HCT116 (cell line): ENCODE results near the gene CCDC183. TPM values are rescaled to one million over a fixed set of nuclear protein-coding genes. Genes with fewer than 3 reads are reported as not detected.
"Not testable (repeated sequence)": the region's sequence is repeated elsewhere in the genome, so short reads cannot be mapped to it uniquely, and the experiment has no call there.

Experiments used
- ATAC-seq: fragments of 200-7000 bp; cut with Tn5 transposase; 2 replicates; pipeline ENCODE4 v1.9.1; 2020; ENCODE audit warnings: mild to moderate bottlenecking, moderate library complexity
- BruUV-seq: library from RNA; stranded (reverse); fragments of 400-500 nt; replicated peaks from 2 replicates; lab custom pipeline; 2021; lab: Mats Ljungman, UMichigan
- CTCF ChIA-PET: fragments of 300-600 bp; sonication (Branson Sonifier 250); formaldehyde crosslinking; loops from one replicate; lab custom pipeline; 2021; ENCODE audit warnings: antibody characterized with exemption; lab: Charles Lee
- POLR2A ChIA-PET: fragments of 300-600, 350-600 bp; sonication (Branson Sonifier 250); formaldehyde crosslinking; loops from one replicate; lab custom pipeline; 2021; ENCODE audit warnings: antibody characterized with exemption; lab: Charles Lee
- RAD21 ChIA-PET, 2 experiments: fragments of 300-600 bp; sonication (Branson Sonifier 250); formaldehyde crosslinking; loops; one replicate each; lab custom pipeline; 2023; ENCODE audit warnings: low total read pairs in 2 of 2; ENCODE audit not compliant: uncharacterized antibody in 2 of 2, unreplicated experiment in 2 of 2, low non-redundant PET in 1 of 2; lab: Charles Lee
- DNase-seq: peaks from one replicate; pipeline ENCODE4 v3.0.0-alpha.2; 2010; ENCODE audit warnings: low read depth, low spot score
- H2AFZ ChIP-seq: fragments of 200-600 bp; shearing (Covaris generic), sonication (generic); 2 replicates; pipeline ENCODE4 v1.6.1; 2017; ENCODE audit warnings: low read depth, mixed run types, mixed read lengths, antibody characterized with exemption, low read length; ENCODE audit not compliant: poor library complexity, severe bottlenecking
- H3K27ac ChIP-seq: 2 replicates; pipeline ENCODE4 v1.5.1; 2012; ENCODE audit warnings: low read depth, low read length
- H3K27me3 ChIP-seq: fragments of 200-600 bp; sonication (generic); 2 replicates; pipeline ENCODE4 v1.6.1; 2016; ENCODE audit warnings: mixed run types, low read length, mixed read lengths; ENCODE audit not compliant: insufficient read depth
- H3K36me3 ChIP-seq, 2 experiments: fragments of 200-500 bp in 1 of 2; fragments of 200-600 bp in 1 of 2; sonication (Bioruptor generic) in 1 of 2; sonication (generic) in 1 of 2; 2 replicates each; pipeline versions ENCODE4 v1.5.1 to v1.6.1; 2014 to 2016; ENCODE audit warnings: low read length in 2 of 2, inconsistent platforms in 1 of 2, mixed read lengths in 1 of 2, mixed run types in 1 of 2; ENCODE audit not compliant: insufficient read depth in 2 of 2, control insufficient read depth in 1 of 2
- H3K4me1 ChIP-seq, 2 experiments: fragments of 200-600 bp in 1 of 2; sonication (generic) in 1 of 2; 2 replicates each; pipeline versions ENCODE4 v1.5.1 to v1.6.1; 2012 to 2017; ENCODE audit warnings: low read length in 2 of 2, inconsistent platforms in 1 of 2, mild to moderate bottlenecking in 1 of 2, mixed read lengths in 1 of 2, mixed run types in 1 of 2, moderate library complexity in 1 of 2; ENCODE audit not compliant: insufficient read depth in 2 of 2, control insufficient read depth in 1 of 2
- H3K4me2 ChIP-seq: fragments of 200-600 bp; sonication (generic); 2 replicates; pipeline ENCODE4 v1.6.1; 2017; ENCODE audit warnings: mixed run types, low read length, mixed read lengths
- H3K4me3 ChIP-seq, 2 experiments: fragments of 200-600 bp in 1 of 2; sonication (generic) in 1 of 2; replicated peaks in 1 of 2; 2 replicates each; pipeline ENCODE4 v1.5.1; 2011 to 2016; ENCODE audit warnings: low read length in 2 of 2, control low read depth in 1 of 2, low read depth in 1 of 2, mild to moderate bottlenecking in 1 of 2, mixed read lengths in 1 of 2, mixed run types in 1 of 2
- H3K79me2 ChIP-seq: fragments of 200-600 bp; sonication (generic); 2 replicates; pipeline ENCODE4 v1.6.1; 2017; ENCODE audit warnings: mild to moderate bottlenecking, mixed run types, low read length, moderate library complexity, mixed read lengths; ENCODE audit not compliant: insufficient read depth
- H3K9ac ChIP-seq: fragments of 200-600 bp; sonication (generic); 2 replicates; pipeline ENCODE4 v1.6.1; 2016; ENCODE audit warnings: low read length, mixed read lengths
- H3K9me2 ChIP-seq: fragments of 200-600 bp; sonication (generic), shearing (Covaris generic); 2 replicates; pipeline ENCODE4 v1.6.1; 2017; ENCODE audit warnings: mixed run types, mild to moderate bottlenecking, moderate library complexity; ENCODE audit not compliant: insufficient read depth
- H3K9me3 ChIP-seq, 2 experiments: fragments of 200-500 bp in 1 of 2; fragments of 200-600 bp in 1 of 2; sonication (Bioruptor generic) in 1 of 2; sonication (generic) in 1 of 2; 2 replicates each; pipeline ENCODE4 v1.6.1; 2014 to 2017; ENCODE audit warnings: low read length in 2 of 2, mixed read lengths in 2 of 2, inconsistent platforms in 1 of 2, low read depth in 1 of 2, mild to moderate bottlenecking in 1 of 2, mixed run types in 1 of 2, moderate library complexity in 1 of 2; ENCODE audit not compliant: control insufficient read depth in 1 of 2, insufficient read depth in 1 of 2
- H4K20me1 ChIP-seq: fragments of 200-600 bp; sonication (generic), shearing (Covaris generic); 2 replicates; pipeline ENCODE4 v1.6.1; 2017; ENCODE audit warnings: mixed run types, mild to moderate bottlenecking, moderate library complexity; ENCODE audit not compliant: insufficient read depth
- CBX3 ChIP-seq: IDR thresholded peaks from 2 replicates; pipeline ENCODE4 v1.6.1; 2012; ENCODE audit warnings: low read depth
- ELF1 ChIP-seq: IDR thresholded peaks from 2 replicates; pipeline ENCODE4 v1.6.1; 2012; ENCODE audit warnings: low read depth, borderline replicate concordance
- POLR2A ChIP-seq: IDR thresholded peaks from 2 replicates; pipeline ENCODE4 v1.7.0; 2011; ENCODE audit warnings: borderline replicate concordance; ENCODE audit not compliant: insufficient read depth, insufficient read length; ENCODE audit errors: extremely low read depth
- POLR2AphosphoS5 ChIP-seq: IDR thresholded peaks from 2 replicates; pipeline ENCODE4 v1.6.1; 2011; ENCODE audit warnings: mild to moderate bottlenecking, low read depth, low read length, moderate library complexity
- intact Hi-C: fragments of 100-400 bp; cut with micrococcal nuclease; formaldehyde crosslinking; loops from 2 replicates; pipeline ENCODE4 v1.10.0; 2022
- total RNA-seq: library from RNA; stranded (reverse); gene quantifications from one replicate; pipeline ENCODE4 v1.2.1, GENCODE V29; 2021; ENCODE audit not compliant: unreplicated experiment
- TF ChIP-seq, protein P1 (sequence below): IDR thresholded peaks from 2 replicates; pipeline ENCODE4 v1.6.1; 2012

CCDC183 gene
- total RNA-seq, 1 experiment from 2014 or later = 2.8 TPM

DNA sequence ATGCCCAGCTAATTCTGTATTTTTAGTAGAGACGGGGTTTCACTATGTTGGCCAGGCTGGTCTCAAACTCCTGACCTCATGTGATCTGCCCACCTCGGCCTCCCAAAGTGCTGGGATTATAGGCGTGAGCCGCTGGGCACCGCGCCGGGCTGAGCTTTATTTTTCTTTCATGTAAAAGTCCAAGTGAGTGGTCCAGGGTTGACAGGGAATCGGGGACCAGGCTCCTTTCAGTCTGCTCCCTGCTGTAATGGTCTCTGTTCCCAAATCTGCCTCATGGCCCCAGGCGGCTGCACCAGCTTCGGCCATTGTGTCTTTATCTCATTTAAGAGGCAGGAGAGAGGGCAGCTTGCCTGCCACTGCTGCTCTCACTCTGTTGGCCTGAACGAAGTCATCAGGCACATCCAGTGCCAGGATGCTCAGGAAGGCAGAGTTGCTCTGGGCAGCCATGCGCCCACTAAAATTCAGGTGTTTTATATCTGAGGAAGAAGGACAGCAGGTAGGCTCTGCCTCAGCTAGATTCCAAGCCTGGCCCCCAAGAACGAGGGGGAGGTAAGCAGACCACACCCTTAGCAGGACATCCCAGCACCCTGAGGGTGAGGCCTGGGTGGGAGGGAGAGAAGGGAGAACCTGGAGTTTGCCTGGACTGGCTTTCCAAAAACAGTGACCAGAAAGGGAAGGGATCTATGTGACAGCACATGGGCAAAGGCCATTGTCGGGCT, 1.7 kb upstream of the CCDC183 start:
- RAD21 ChIA-PET = no interaction called here
- no peak for DNase-seq
- no TSS peak for BruUV-seq
- ATAC-seq = no peak
- no peaks in the 10 kb centered on the region for H3K27me3 ChIP-seq
- H3K4me1 ChIP-seq = peaks cover 12 to 33% of the 10 kb centered on the region in 2 experiments
- CTCF ChIA-PET = interaction anchor here (0.9 to 1.3 kb wide), 3 partner anchors 48 to 241 kb away, joined by 4 read pairs; partner anchors contain the start of gene AJM1
- H3K9me3 ChIP-seq = no peaks in the 10 kb centered on the region
- no peak overlapping the region for H3K4me3 ChIP-seq
- intact Hi-C loops = no loop called here
- H3K79me2 ChIP-seq = peaks cover 12% of the 10 kb centered on the region; the same call in 1 of the 2 replicates
- TF ChIP-seq POLR2A = no peak
- TF ChIP-seq ELF1 = no peak
- TF ChIP-seq, protein P1, sequence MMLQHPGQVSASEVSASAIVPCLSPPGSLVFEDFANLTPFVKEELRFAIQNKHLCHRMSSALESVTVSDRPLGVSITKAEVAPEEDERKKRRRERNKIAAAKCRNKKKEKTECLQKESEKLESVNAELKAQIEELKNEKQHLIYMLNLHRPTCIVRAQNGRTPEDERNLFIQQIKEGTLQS = no peak
- no peak overlapping the region for H2AFZ ChIP-seq
- no peak overlapping the region for H3K9ac ChIP-seq
- POLR2A ChIA-PET = no interaction called here
- no peak overlapping the region for H3K27ac ChIP-seq
- H3K9me2 ChIP-seq = no peaks in the 10 kb centered on the region
- no peaks in the 10 kb centered on the region for H4K20me1 ChIP-seq
- H3K4me2 ChIP-seq = no peak overlapping the region
- no peaks in the 10 kb centered on the region; a peak in 1 of 4 replicates for H3K36me3 ChIP-seq

GRCh38 chr9:136795000-136795348, 1.2 kb upstream of the CCDC183 start:
- Histone ChIP-seq H3K4me2 (no peak overlapping the region), H3K9me3 (no peaks in the 10 kb centered on the region), H3K9ac (no peak overlapping the region), H3K9me2 (no peaks in the 10 kb centered on the region), H3K4me3 (no peak overlapping the region), H3K36me3 (no peaks in the 10 kb centered on the region; a peak in 1 of 4 replicates), H3K27me3 (no peaks in the 10 kb centered on the region), H3K79me2 (peaks cover 12% of the 10 kb centered on the region; the same call in 1 of the 2 replicates), H4K20me1 (no peaks in the 10 kb centered on the region), H2AFZ (no peak overlapping the region), H3K4me1 (peaks cover 17 to 38% of the 10 kb centered on the region in 2 experiments), H3K27ac (no peak overlapping the region)
- ChIA-PET POLR2A (no interaction called here), CTCF (no interaction called here), RAD21 (no interaction called here)
- intact Hi-C loops = no loop called here
- no TSS peak for BruUV-seq
- DNase-seq (no peak), ATAC-seq (no peak)
- TF ChIP-seq ELF1 = no peak
- TF ChIP-seq CBX3 = no peak
- peak; percentile 43; the same call in 1 of the 2 replicates for TF ChIP-seq POLR2AphosphoS5

DNA sequence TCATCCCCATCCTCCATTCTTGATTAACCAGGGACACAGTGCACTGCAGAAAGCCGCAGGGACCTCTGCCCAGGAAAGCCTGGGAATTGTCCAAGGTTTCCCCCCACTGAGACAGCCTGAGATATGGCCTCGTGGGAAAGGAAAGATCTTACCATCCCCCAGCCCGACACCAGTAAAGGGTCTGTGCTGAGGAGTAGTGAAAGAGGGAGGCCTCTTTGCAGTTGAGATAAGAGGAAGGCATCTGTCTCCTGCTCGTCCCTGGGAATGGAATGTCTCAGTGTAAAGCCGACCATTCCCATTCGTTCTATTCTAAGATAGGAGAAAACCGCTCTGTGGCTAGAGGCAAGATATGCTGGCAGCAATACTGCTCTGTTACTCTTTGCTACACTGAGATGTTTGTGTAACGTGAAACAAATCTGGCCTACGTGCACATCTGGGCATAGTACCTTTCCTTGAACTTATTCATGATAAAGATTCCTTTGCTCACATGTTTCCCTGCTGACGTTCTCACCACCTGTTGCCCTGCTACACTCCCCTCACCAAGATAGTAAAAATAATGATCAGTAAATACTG, 723 bp downstream of the CCDC183 start:
- H3K9me2 ChIP-seq, BruUV-seq, ATAC-seq, H3K9ac ChIP-seq, H3K9me3 ChIP-seq, H3K36me3 ChIP-seq, H2AFZ ChIP-seq, H4K20me1 ChIP-seq, H3K4me3 ChIP-seq, CTCF ChIA-PET, DNase-seq, POLR2A ChIA-PET, H3K4me2 ChIP-seq, H3K27me3 ChIP-seq, H3K27ac ChIP-seq, RAD21 ChIA-PET, intact Hi-C loops: not testable (repeated sequence)
- Histone ChIP-seq H3K4me1 (peaks cover 23 to 43% of the 10 kb centered on the region in 2 experiments), H3K79me2 (peaks cover 12% of the 10 kb centered on the region; the same call in 1 of the 2 replicates)
